HEK293 (cell line): Measurements from ENCODE around the gene IQGAP3.

Experiments used
- ELK4 ChIP-seq: IDR thresholded peaks from 2 replicates; pipeline ENCODE4 v1.6.1; 2011; ENCODE audit warnings: mild to moderate bottlenecking, low read depth, low read length, borderline replicate concordance
- FEZF1 ChIP-seq: fragments of 450-650 bp; formaldehyde crosslinking; IDR thresholded peaks from 2 replicates; pipeline ENCODE4 v1.5.1; 2016; ENCODE audit warnings: missing biosample characterization, missing genetic modification characterization
- GLI2 ChIP-seq: fragments of 450-650 bp; formaldehyde crosslinking; IDR thresholded peaks from 2 replicates; pipeline ENCODE4; 2017; ENCODE audit warnings: missing biosample characterization, missing genetic modification characterization, low read depth, borderline replicate concordance
- GLIS1 ChIP-seq: fragments of 450-650 bp; formaldehyde crosslinking; IDR thresholded peaks from 2 replicates; pipeline ENCODE4 v1.5.1; 2016; ENCODE audit warnings: missing biosample characterization, missing genetic modification characterization
- GLIS2 ChIP-seq: fragments of 450-650 bp; formaldehyde crosslinking; IDR thresholded peaks from 2 replicates; pipeline ENCODE4 v1.5.1; 2016; ENCODE audit warnings: missing biosample characterization, missing genetic modification characterization
- KLF1 ChIP-seq: fragments of 450-650 bp; formaldehyde crosslinking; IDR thresholded peaks from 2 replicates; pipeline ENCODE4 v1.5.1; 2016; ENCODE audit warnings: missing biosample characterization, missing genetic modification characterization
- KLF16 ChIP-seq: fragments of 450-650 bp; formaldehyde crosslinking; IDR thresholded peaks from 2 replicates; pipeline ENCODE4 v1.5.1; 2017; ENCODE audit warnings: missing biosample characterization, missing genetic modification characterization
- KLF7 ChIP-seq: fragments of 450-650 bp; formaldehyde crosslinking; IDR thresholded peaks from 2 replicates; pipeline ENCODE4 v1.5.1; 2016; ENCODE audit warnings: missing biosample characterization, missing genetic modification characterization, borderline replicate concordance
- PBX3 ChIP-seq: sonication (generic); formaldehyde crosslinking; IDR thresholded peaks from 2 replicates; pipeline ENCODE4 v1.8.1; 2022; ENCODE audit warnings: mild to moderate bottlenecking, moderate library complexity, missing genetic modification reagents
- PRDM2 ChIP-seq: fragments of 450-650 bp; formaldehyde crosslinking; IDR thresholded peaks from 2 replicates; pipeline ENCODE4 v1.5.1; 2016; ENCODE audit warnings: missing biosample characterization, missing genetic modification characterization, borderline replicate concordance
- WT1 ChIP-seq: fragments of 450-650 bp; formaldehyde crosslinking; IDR thresholded peaks from 2 replicates; pipeline ENCODE4 v1.5.1; 2016; ENCODE audit warnings: missing biosample characterization, missing genetic modification characterization
- ZBTB20 ChIP-seq: fragments of 450-650 bp; formaldehyde crosslinking; IDR thresholded peaks from 2 replicates; pipeline ENCODE4 v1.5.1; 2016; ENCODE audit warnings: missing biosample characterization, missing genetic modification characterization
- ZBTB49 ChIP-seq: fragments of 450-650 bp; formaldehyde crosslinking; IDR thresholded peaks from 2 replicates; pipeline ENCODE4 v1.5.1; 2016; ENCODE audit warnings: missing biosample characterization, missing genetic modification characterization, low read depth
- ZFHX2 ChIP-seq: fragments of 450-650 bp; formaldehyde crosslinking; conservative IDR thresholded peaks from 2 replicates; pipeline ENCODE4 v1.5.1; 2016; ENCODE audit warnings: missing biosample characterization, missing genetic modification characterization
- ZNF132 ChIP-seq: fragments of 450-650 bp; formaldehyde crosslinking; IDR thresholded peaks from 2 replicates; pipeline ENCODE4 v1.5.1; 2017; ENCODE audit warnings: missing biosample characterization, missing genetic modification characterization, borderline replicate concordance
- ZNF155 ChIP-seq: fragments of 450-650 bp; formaldehyde crosslinking; IDR thresholded peaks from 2 replicates; pipeline ENCODE4 v1.5.1; 2016; ENCODE audit warnings: missing biosample characterization, missing genetic modification characterization
- ZNF157 ChIP-seq: fragments of 450-650 bp; formaldehyde crosslinking; IDR thresholded peaks from 2 replicates; pipeline ENCODE4 v1.5.1; 2016; ENCODE audit warnings: missing biosample characterization, missing genetic modification characterization
- ZNF19 ChIP-seq: fragments of 450-650 bp; formaldehyde crosslinking; IDR thresholded peaks from 2 replicates; pipeline ENCODE4; 2016; ENCODE audit warnings: missing biosample characterization, missing genetic modification characterization, low read depth
- ZNF311 ChIP-seq: fragments of 450-650 bp; formaldehyde crosslinking; IDR thresholded peaks from 2 replicates; pipeline ENCODE4 v1.5.1; 2017; ENCODE audit warnings: missing biosample characterization, missing genetic modification characterization, borderline replicate concordance
- ZNF394 ChIP-seq: fragments of 450-650 bp; formaldehyde crosslinking; IDR thresholded peaks from 2 replicates; pipeline ENCODE4 v1.5.1; 2016; ENCODE audit warnings: missing biosample characterization, missing genetic modification characterization, mild to moderate bottlenecking, moderate library complexity, borderline replicate concordance
- ZNF558 ChIP-seq: fragments of 450-650 bp; formaldehyde crosslinking; IDR thresholded peaks from 2 replicates; pipeline ENCODE4 v1.5.1; 2016; ENCODE audit warnings: missing biosample characterization, missing genetic modification characterization
- ZNF561 ChIP-seq: fragments of 450-650 bp; IDR thresholded peaks from 2 replicates; pipeline ENCODE4 v1.5.1; 2018; ENCODE audit warnings: missing biosample characterization, missing genetic modification characterization, borderline replicate concordance
- ZNF654 ChIP-seq: fragments of 450-650 bp; formaldehyde crosslinking; IDR thresholded peaks from 2 replicates; pipeline ENCODE4 v1.5.1; 2016; ENCODE audit warnings: low read depth, missing biosample characterization, missing genetic modification characterization
- ZNF677 ChIP-seq: fragments of 450-650 bp; IDR thresholded peaks from 2 replicates; pipeline ENCODE4 v1.5.0; 2018; ENCODE audit warnings: missing biosample characterization, mild to moderate bottlenecking, missing genetic modification characterization, moderate library complexity
- ZNF747 ChIP-seq: fragments of 450-650 bp; formaldehyde crosslinking; IDR thresholded peaks from 2 replicates; pipeline ENCODE4 v1.5.1; 2016; ENCODE audit warnings: missing biosample characterization, missing genetic modification characterization
- ZNF76 ChIP-seq: fragments of 450-650 bp; formaldehyde crosslinking; IDR thresholded peaks from 2 replicates; pipeline ENCODE4; 2016; ENCODE audit warnings: low read depth, missing biosample characterization, missing genetic modification characterization, borderline replicate concordance
- ZNF837 ChIP-seq: fragments of 450-650 bp; formaldehyde crosslinking; IDR thresholded peaks from 2 replicates; pipeline ENCODE4 v1.5.1; 2016; ENCODE audit warnings: missing biosample characterization, missing genetic modification characterization
- ZSCAN23 ChIP-seq: fragments of 450-650 bp; formaldehyde crosslinking; IDR thresholded peaks from 2 replicates; pipeline ENCODE4 v1.5.1; 2016; ENCODE audit warnings: missing biosample characterization, missing genetic modification characterization

The IQGAP3 gene

GRCh38 chr1:156591432-156592157 lies 19.2 kb upstream of the IQGAP3 start, which contains the start of gene NAXE (continued):
- TF ChIP-seq PBX3 (CRISPR knock-in tag) = peak; percentile 33; the same call in 1 of the 2 replicates
- no peak for TF ChIP-seq ZNF394 (tag by site-specific recombination)
- no peak for TF ChIP-seq FEZF1
- no peak for TF ChIP-seq ZNF132 (tag by site-specific recombination)
- TF ChIP-seq KLF7 (tag by site-specific recombination) = peak; percentile 38; the same call in 1 of the 2 replicates
- no peak for TF ChIP-seq WT1 (tag by site-specific recombination)
- TF ChIP-seq ZFHX2 = no peak
- no peak for TF ChIP-seq ZNF157 (tag by site-specific recombination)
- 0 out of 2 replicates have a peak, but pooled peaks have one; percentile 38 for TF ChIP-seq ZNF561 (tag by site-specific recombination)
- no peak for TF ChIP-seq PRDM2
- no peak for TF ChIP-seq ZNF19
- TF ChIP-seq KLF16 (tag by site-specific recombination) = peak; percentile 81
- TF ChIP-seq ZNF677 (tag by site-specific recombination) = no peak
- TF ChIP-seq ZNF558 = no peak
- TF ChIP-seq ZNF654 = no peak
- no peak for TF ChIP-seq ZNF155 (tag by site-specific recombination)
- peak; percentile 64 for TF ChIP-seq ZBTB20 (tag by site-specific recombination)
- no peak for TF ChIP-seq GLIS2 (tag by site-specific recombination)
- TF ChIP-seq ZNF311 (tag by site-specific recombination) = no peak
- no peak for TF ChIP-seq ELK4
- no peak for TF ChIP-seq ZNF837 (tag by site-specific recombination)
- no peak for TF ChIP-seq GLI2 (tag by site-specific recombination)
- no peak for TF ChIP-seq ZBTB49 (tag by site-specific recombination)
- TF ChIP-seq ZNF747 (tag by site-specific recombination) = no peak
- no peak for TF ChIP-seq ZNF76 (tag by site-specific recombination)
- TF ChIP-seq GLIS1 (tag by site-specific recombination) = no peak
- no peak for TF ChIP-seq KLF1
- 0 out of 2 replicates have a peak, but pooled peaks have one; percentile 13 for TF ChIP-seq ZSCAN23 (tag by site-specific recombination)
